HepG2 (cell line): ENCODE measurements around the gene TEX9. TPM values are rescaled to one million over a fixed set of nuclear protein-coding genes. Genes with fewer than 3 reads are reported as not detected.

ENCODE experiments used
- ATAC-seq: fragments of 200-7000 bp; cut with Tn5 transposase; 3 replicates; pipeline ENCODE4 v1.9.1; 2020; ENCODE audit warnings: mild to moderate bottlenecking, moderate library complexity
- BruUV-seq: library from RNA; stranded (reverse); fragments of 400-500 nt; replicated peaks from 2 replicates; lab custom pipeline; 2021; lab: Mats Ljungman, UMichigan
- CTCF ChIA-PET: fragments of 300-600 bp; formaldehyde crosslinking; extraction: SDS; loops from one replicate; lab custom pipeline; 2021; ENCODE audit warnings: low total read pairs, inconsistent platforms, low intra/inter-chr PET ratio; lab: Yijun Ruan, JAX
- POLR2A ChIA-PET: fragments of 350-600 bp; sonication (Branson Sonifier 250); formaldehyde crosslinking; loops from one replicate; lab custom pipeline; 2020; ENCODE audit warnings: antibody characterized with exemption, inconsistent platforms; lab: Yijun Ruan, JAX
- DNase-seq: peaks from one replicate; pipeline ENCODE4 v3.0.0-alpha.2; 2015; ENCODE audit warnings: low spot score
- FAIRE-seq: peaks from 3 replicates; lab custom pipeline; 2011; peaks lifted over from hg19 to GRCh38; lab: Jason Lieb, UNC
- H2AFZ ChIP-seq: one replicate; pipeline ENCODE4 v1.6.1; 2011; ENCODE audit warnings: low read length, inconsistent platforms
- H3K27ac ChIP-seq: fragments of 300-600 bp; 3 replicates; pipeline ENCODE4 v1.8.0; 2011; ENCODE audit warnings: mixed run types, mild to moderate bottlenecking, mixed read lengths, low read length, inconsistent platforms; ENCODE audit not compliant: insufficient read depth; ENCODE audit errors: extremely low read length
- H3K27me3 ChIP-seq, 2 experiments: fragments of 200-600 bp in 1 of 2; 2 replicates in 1 of 2; 3 replicates in 1 of 2; pipeline versions ENCODE4 v1.6.0 to v1.8.0; 2011; ENCODE audit warnings: low read length in 2 of 2, mild to moderate bottlenecking in 2 of 2, moderate library complexity in 2 of 2, inconsistent platforms in 1 of 2; ENCODE audit not compliant: insufficient read depth in 2 of 2, control insufficient read depth in 1 of 2
- H3K36me3 ChIP-seq, 2 experiments: fragments of 200-600 bp in 1 of 2; replicated peaks in 1 of 2; 2 replicates in 1 of 2; 3 replicates in 1 of 2; pipeline versions ENCODE4 v1.5.1 to v1.8.0; 2011; ENCODE audit warnings: low read length in 2 of 2, inconsistent platforms in 1 of 2; ENCODE audit not compliant: insufficient read depth in 2 of 2, control insufficient read depth in 1 of 2
- H3K4me1 ChIP-seq: 2 replicates; pipeline ENCODE4 v1.5.1; 2012; ENCODE audit warnings: low read length, inconsistent platforms; ENCODE audit not compliant: insufficient read depth
- H3K4me2 ChIP-seq: 2 replicates; pipeline ENCODE4 v1.6.0; 2011; ENCODE audit warnings: low read depth, low read length, inconsistent platforms
- H3K4me3 ChIP-seq, 3 experiments: fragments of 200-600 bp in 1 of 3; sonication (generic), shearing (Covaris generic) in 1 of 3; replicated peaks in 1 of 3; 2 replicates each; pipeline ENCODE4 v1.5.1; 2011 to 2016; ENCODE audit warnings: low read length in 3 of 3, inconsistent platforms in 2 of 3, low read depth in 2 of 3, mild to moderate bottlenecking in 2 of 3, control low read depth in 1 of 3, mixed read lengths in 1 of 3; ENCODE audit not compliant: insufficient read depth in 1 of 3
- H3K79me2 ChIP-seq: one replicate; pipeline ENCODE4 v1.6.1; 2011; ENCODE audit warnings: low read length, inconsistent platforms; ENCODE audit not compliant: insufficient read depth
- H3K9ac ChIP-seq: 2 replicates; pipeline ENCODE4 v1.6.0; 2011; ENCODE audit warnings: mild to moderate bottlenecking, low read depth, low read length, inconsistent platforms; ENCODE audit not compliant: insufficient read depth
- H3K9me3 ChIP-seq: 2 replicates; pipeline ENCODE4 v1.5.1; 2012; ENCODE audit warnings: mild to moderate bottlenecking, low read length
- H4K20me1 ChIP-seq: 2 replicates; pipeline ENCODE4 v1.6.0; 2011; ENCODE audit warnings: inconsistent platforms, mild to moderate bottlenecking, low read length, moderate library complexity; ENCODE audit not compliant: insufficient read depth
- DBP ChIP-seq: sonication (generic); formaldehyde crosslinking; IDR thresholded peaks from 2 replicates; pipeline ENCODE4 v1.4.0; 2020; ENCODE audit warnings: missing genetic modification reagents; ENCODE audit errors: not compliant biosample characterization
- ETV6 ChIP-seq: sonication (generic); formaldehyde crosslinking; conservative IDR thresholded peaks from 2 replicates; pipeline ENCODE4 v1.4.0; 2020; ENCODE audit warnings: missing genetic modification reagents
- KDM1A ChIP-seq: IDR thresholded peaks from 2 replicates; pipeline ENCODE4 v1.6.1; 2016; ENCODE audit warnings: missing compliant biosample characterization
- MATR3 ChIP-seq: sonication (generic); formaldehyde crosslinking; IDR thresholded peaks from 2 replicates; pipeline ENCODE4 v1.4.0; 2020; ENCODE audit warnings: missing genetic modification reagents
- MBNL3 ChIP-seq: fragments of 250-450 bp; sonication (Bioruptor Pico); conservative IDR thresholded peaks from 2 replicates; pipeline ENCODE4 v1.8.0; 2022; ENCODE audit warnings: mild to moderate bottlenecking, inconsistent platforms
- NFRKB ChIP-seq: fragments of 450-650 bp; IDR thresholded peaks from 2 replicates; pipeline ENCODE4 v1.6.1; 2017
- POLR2AphosphoS2 ChIP-seq: IDR thresholded peaks from 2 replicates; pipeline ENCODE4 v1.6.1; 2011; ENCODE audit warnings: low read depth, low read length, improper control_type of control experiment
- STAG1 ChIP-seq: sonication (generic); formaldehyde crosslinking; IDR thresholded peaks from 2 replicates; pipeline ENCODE4 v1.4.0; 2020; ENCODE audit warnings: missing genetic modification reagents
- ZBTB10 ChIP-seq: sonication (generic); formaldehyde crosslinking; IDR thresholded peaks from 2 replicates; pipeline ENCODE4 v1.4.0; 2020; ENCODE audit warnings: missing genetic modification reagents, borderline replicate concordance
- ZBTB42 ChIP-seq: sonication (generic); formaldehyde crosslinking; IDR thresholded peaks from 2 replicates; pipeline ENCODE4 v1.5.0; 2020; ENCODE audit warnings: mild to moderate bottlenecking, missing genetic modification reagents
- ZNF138 ChIP-seq: sonication (generic); formaldehyde crosslinking; IDR thresholded peaks from 2 replicates; pipeline ENCODE4 v1.5.0; 2020; ENCODE audit warnings: mild to moderate bottlenecking, low read depth, missing genetic modification reagents
- ZNF34 ChIP-seq: sonication (generic); formaldehyde crosslinking; IDR thresholded peaks from 2 replicates; pipeline ENCODE4 v1.4.0; 2020; ENCODE audit warnings: mild to moderate bottlenecking, missing genetic modification reagents, borderline replicate concordance
- ZNF687 ChIP-seq: sonication (generic); formaldehyde crosslinking; IDR thresholded peaks from 2 replicates; pipeline ENCODE4 v1.5.1; 2020; ENCODE audit warnings: mild to moderate bottlenecking, missing genetic modification reagents, moderate library complexity
- WGBS: methylation state at CpG from one replicate; pipeline ENCODE4 v1.1.6; 2017; ENCODE audit warnings: low lambda C conversion rate; 5-methylcytosine and 5-hydroxymethylcytosine counted together
- in situ Hi-C: cut with HindIII; loops from 2 replicates; pipeline ENCODE4 v1.10.0; 2017; ENCODE audit warnings: low pct_unique_long_range_greater_than_20kb; ENCODE audit not compliant: extremely low pct_ligation_motif_present
- intact Hi-C: fragments of 100-400 bp; cut with micrococcal nuclease; formaldehyde crosslinking; loops from one replicate; pipeline ENCODE4 v1.10.0; 2022; ENCODE audit not compliant: unreplicated experiment
- polyA plus RNA-seq, 8 experiments: library from polyadenylated mRNA; depleted of rRNA in 3 of 8; stranded (reverse) in 7 of 8; unstranded in 1 of 8; fragments of >200 nt; fragmentation: Illumina TruSeq in 4 of 8; extraction: Trizol in 4 of 8; gene quantifications; 2 replicates each; pipeline versions ENCODE4 v1.2.1 to v1.2.3, GENCODE V29; 2011 to 2016; ENCODE audit warnings: low read depth in 4 of 8, missing spikeins in 1 of 8, mixed read lengths in 1 of 8; ENCODE audit not compliant: insufficient read depth in 1 of 8
- total RNA-seq, 5 experiments: library from RNA; depleted of rRNA; stranded (reverse); fragments of >200 nt; fragmentation: Illumina TruSeq; extraction: Trizol; gene quantifications; 2 replicates each; pipeline ENCODE4 v1.2.3, GENCODE V29; 2016; ENCODE audit warnings: low read depth in 1 of 5
- TF ChIP-seq, protein P1 (sequence below): sonication (generic); formaldehyde crosslinking; IDR thresholded peaks from 2 replicates; pipeline ENCODE4 v1.4.0; 2020; ENCODE audit warnings: missing genetic modification reagents, mild to moderate bottlenecking, borderline replicate concordance
- TF ChIP-seq, protein P2 (sequence below): sonication (generic); formaldehyde crosslinking; IDR thresholded peaks from 2 replicates; pipeline ENCODE4 v1.4.0; 2020; ENCODE audit warnings: mild to moderate bottlenecking, missing genetic modification reagents

Gene TEX9
- total and polyA plus RNA-seq, 2 of the 13 experiments (the other 11 are each of a cell fraction or from before 2014, with no cell fraction given): 0.82 to 6.9 TPM

- ChIA-PET CTCF (no interaction called here), POLR2A (no interaction called here)
- H3K4me1 ChIP-seq: 0 out of 2 replicates have a peak, but pooled peaks cover 8% of the 10 kb centered on the region
- ATAC-seq (no peak), FAIRE-seq (no peak), DNase-seq (no peak)
- no peak overlapping the region for H3K4me2 ChIP-seq
- in situ Hi-C loops: no loop called here
- H3K4me3 ChIP-seq: no peak overlapping the region
- H2AFZ ChIP-seq: no peak overlapping the region
- no peak overlapping the region for H3K9ac ChIP-seq
- no peaks in the 10 kb centered on the region for H4K20me1 ChIP-seq
- BruUV-seq: no TSS peak
- H3K27ac ChIP-seq: no peak overlapping the region
- WGBS: 14% methylated on average over 2 of the region's 2 CpGs
- peaks cover 0 to 3% of the 10 kb centered on the region in 2 experiments; a peak in 1 of 5 replicates for H3K27me3 ChIP-seq
- no peaks in the 10 kb centered on the region for H3K79me2 ChIP-seq
- no peaks in the 10 kb centered on the region for H3K9me3 ChIP-seq
- no peaks in the 10 kb centered on the region for H3K36me3 ChIP-seq
- intact Hi-C loops: no loop called here
- no peak for TF ChIP-seq MBNL3
- TF ChIP-seq NFRKB: no peak
- no peak for TF ChIP-seq ZNF34 (CRISPR knock-in tag)
- TF ChIP-seq ZNF687 (CRISPR knock-in tag): no peak
- TF ChIP-seq KDM1A (CRISPR knock-in tag): no peak
- TF ChIP-seq ETV6 (CRISPR knock-in tag): no peak
- TF ChIP-seq, protein P1, sequence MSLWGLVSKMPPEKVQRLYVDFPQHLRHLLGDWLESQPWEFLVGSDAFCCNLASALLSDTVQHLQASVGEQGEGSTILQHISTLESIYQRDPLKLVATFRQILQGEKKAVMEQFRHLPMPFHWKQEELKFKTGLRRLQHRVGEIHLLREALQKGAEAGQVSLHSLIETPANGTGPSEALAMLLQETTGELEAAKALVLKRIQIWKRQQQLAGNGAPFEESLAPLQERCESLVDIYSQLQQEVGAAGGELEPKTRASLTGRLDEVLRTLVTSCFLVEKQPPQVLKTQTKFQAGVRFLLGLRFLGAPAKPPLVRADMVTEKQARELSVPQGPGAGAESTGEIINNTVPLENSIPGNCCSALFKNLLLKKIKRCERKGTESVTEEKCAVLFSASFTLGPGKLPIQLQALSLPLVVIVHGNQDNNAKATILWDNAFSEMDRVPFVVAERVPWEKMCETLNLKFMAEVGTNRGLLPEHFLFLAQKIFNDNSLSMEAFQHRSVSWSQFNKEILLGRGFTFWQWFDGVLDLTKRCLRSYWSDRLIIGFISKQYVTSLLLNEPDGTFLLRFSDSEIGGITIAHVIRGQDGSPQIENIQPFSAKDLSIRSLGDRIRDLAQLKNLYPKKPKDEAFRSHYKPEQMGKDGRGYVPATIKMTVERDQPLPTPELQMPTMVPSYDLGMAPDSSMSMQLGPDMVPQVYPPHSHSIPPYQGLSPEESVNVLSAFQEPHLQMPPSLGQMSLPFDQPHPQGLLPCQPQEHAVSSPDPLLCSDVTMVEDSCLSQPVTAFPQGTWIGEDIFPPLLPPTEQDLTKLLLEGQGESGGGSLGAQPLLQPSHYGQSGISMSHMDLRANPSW (CRISPR knock-in tag): no peak
- no peak for TF ChIP-seq MATR3 (CRISPR knock-in tag)
- no peak for TF ChIP-seq DBP (CRISPR knock-in tag)
- no peak for TF ChIP-seq ZBTB10 (CRISPR knock-in tag)
- TF ChIP-seq ZNF138: no peak
- TF ChIP-seq, protein P2, sequence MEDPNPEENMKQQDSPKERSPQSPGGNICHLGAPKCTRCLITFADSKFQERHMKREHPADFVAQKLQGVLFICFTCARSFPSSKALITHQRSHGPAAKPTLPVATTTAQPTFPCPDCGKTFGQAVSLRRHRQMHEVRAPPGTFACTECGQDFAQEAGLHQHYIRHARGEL (CRISPR knock-in tag): no peak
- no peak for TF ChIP-seq POLR2AphosphoS2
- TF ChIP-seq ZBTB42 (CRISPR knock-in tag): no peak
- TF ChIP-seq STAG1: no peak
These were observed 42.8 kb upstream of the TEX9 start for GRCh38 chr15:56322444-56322843.
